Fibroblast of the aortic adventitia (primary cell): ENCODE measurements around the gene ATP8B1. TPM values are rescaled to one million over a fixed set of nuclear protein-coding genes. Genes with fewer than 3 reads are reported as not detected.
"Not testable (repeated sequence)": the region's sequence is repeated elsewhere in the genome, so short reads cannot be mapped to it uniquely, and the experiment has no call there.

Experiments
- DNase-seq: peaks from one replicate; pipeline ENCODE4 v3.0.0-alpha.2; 2010; ENCODE audit warnings: low read depth
- H3K4me3 ChIP-seq: 2 replicates; pipeline ENCODE4 v1.5.1; 2011; ENCODE audit warnings: low read depth, mild to moderate bottlenecking, control low read depth, low read length, moderate library complexity
- total RNA-seq: library from RNA; depleted of rRNA; stranded (reverse); fragments of >200 nt; gene quantifications from 2 replicates; pipeline ENCODE4 v1.2.3, GENCODE V29; 2012; ENCODE audit warnings: low replicate concordance
- TF ChIP-seq, protein P1 (sequence below): IDR thresholded peaks from 2 replicates; pipeline ENCODE4 v1.5.1; 2011; ENCODE audit warnings: mild to moderate bottlenecking, low read length, control low read depth, inconsistent platforms; ENCODE audit not compliant: insufficient read depth

Gene ATP8B1
- total RNA-seq, 1 donor: 80.4 TPM

DNA sequence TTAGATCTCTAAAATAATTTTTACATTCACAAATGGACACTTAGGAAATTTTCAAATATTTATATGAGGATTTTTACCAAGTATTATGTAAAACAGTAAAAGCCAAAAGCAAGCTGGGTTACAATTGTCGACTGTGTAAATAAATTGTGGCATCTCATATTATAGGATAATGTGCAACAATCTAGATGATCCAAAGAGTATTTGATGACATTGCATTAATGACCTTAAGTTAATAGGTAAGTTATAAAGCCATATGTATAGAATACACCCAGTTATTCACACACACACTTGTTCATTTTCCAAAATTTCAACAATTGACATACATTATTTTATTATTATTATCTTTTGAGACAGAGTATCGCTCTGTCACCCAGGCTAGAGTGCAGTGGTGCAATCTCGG lies 69.3 kb downstream of the ATP8B1 start:
- DNase-seq: no peak
- no peak overlapping the region for H3K4me3 ChIP-seq
- TF ChIP-seq, protein P1, sequence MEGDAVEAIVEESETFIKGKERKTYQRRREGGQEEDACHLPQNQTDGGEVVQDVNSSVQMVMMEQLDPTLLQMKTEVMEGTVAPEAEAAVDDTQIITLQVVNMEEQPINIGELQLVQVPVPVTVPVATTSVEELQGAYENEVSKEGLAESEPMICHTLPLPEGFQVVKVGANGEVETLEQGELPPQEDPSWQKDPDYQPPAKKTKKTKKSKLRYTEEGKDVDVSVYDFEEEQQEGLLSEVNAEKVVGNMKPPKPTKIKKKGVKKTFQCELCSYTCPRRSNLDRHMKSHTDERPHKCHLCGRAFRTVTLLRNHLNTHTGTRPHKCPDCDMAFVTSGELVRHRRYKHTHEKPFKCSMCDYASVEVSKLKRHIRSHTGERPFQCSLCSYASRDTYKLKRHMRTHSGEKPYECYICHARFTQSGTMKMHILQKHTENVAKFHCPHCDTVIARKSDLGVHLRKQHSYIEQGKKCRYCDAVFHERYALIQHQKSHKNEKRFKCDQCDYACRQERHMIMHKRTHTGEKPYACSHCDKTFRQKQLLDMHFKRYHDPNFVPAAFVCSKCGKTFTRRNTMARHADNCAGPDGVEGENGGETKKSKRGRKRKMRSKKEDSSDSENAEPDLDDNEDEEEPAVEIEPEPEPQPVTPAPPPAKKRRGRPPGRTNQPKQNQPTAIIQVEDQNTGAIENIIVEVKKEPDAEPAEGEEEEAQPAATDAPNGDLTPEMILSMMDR: no peak

DNA sequence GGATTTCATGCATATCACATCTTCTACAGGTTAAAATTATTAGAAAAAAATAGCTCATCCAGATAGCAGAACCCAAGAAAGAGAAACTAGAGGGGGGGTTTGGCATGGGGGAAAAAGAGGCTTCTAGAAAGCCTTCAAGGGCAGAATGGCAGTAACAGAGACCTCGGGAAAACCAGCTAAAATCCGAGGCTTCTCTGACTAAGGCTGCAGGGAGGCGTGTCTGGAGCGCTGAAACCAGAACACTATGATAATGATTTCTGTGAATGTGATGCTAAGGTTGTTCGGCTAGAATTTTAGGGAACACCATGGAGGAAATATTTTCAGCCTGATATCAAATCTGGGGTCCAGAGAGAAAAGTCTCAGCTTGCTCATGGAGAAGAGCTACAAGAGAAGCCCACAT lies 73.0 kb downstream of the ATP8B1 start:
- H3K4me3 ChIP-seq: no peak overlapping the region
- TF ChIP-seq, protein P1: no peak
- DNase-seq: no peak

GRCh38 chr18:57728941-57729511 lies 74.1 kb downstream of the ATP8B1 start:
- peak; percentile 32 for DNase-seq
- TF ChIP-seq, protein P1: no peak

DNA sequence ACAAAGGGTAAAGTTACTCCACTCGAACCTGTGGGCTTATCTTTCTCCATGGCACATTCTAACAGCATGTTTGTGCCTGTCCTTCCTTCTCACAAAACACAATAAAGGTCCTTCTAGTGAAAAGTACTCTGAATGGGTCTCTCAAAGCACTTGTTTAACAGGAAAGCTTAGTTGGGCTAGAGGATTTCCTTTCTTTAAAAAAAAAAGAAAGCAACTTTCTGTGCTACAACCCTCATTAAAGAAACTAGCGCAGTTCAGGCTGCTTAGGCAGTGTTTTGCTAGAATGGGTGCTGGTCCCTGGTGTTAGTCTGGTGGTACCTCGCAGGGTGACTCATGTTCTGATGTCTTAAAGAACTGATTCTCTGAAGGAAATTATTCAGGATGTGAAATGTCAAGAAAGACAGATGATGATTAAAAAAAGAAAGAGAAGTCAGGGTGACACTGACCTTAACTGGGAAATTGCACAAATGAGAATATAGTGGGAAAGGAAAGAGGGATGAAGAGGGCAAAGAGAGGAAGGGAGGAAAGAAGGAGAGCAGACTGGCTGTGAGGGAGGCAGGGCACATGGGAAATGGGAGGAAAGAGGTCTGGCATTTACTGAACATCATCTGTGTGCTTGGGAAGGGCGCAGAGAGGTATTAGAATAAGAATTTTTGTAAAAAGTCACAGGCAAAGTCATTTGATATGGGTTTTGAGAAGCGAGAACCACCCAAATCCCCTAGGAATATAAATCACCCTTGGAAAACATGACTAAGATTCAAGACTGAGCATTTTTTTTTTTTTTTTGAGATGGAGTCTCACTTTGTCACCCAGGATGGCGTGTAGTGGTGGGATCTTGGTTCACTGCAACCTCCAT lies 74.9 kb downstream of the ATP8B1 start:
- peak; percentile 41 for DNase-seq
- TF ChIP-seq, protein P1: no peak
- no peak overlapping the region for H3K4me3 ChIP-seq

More at GRCh38 chr18:57728941-57729511, 74.1 kb downstream of the ATP8B1 start:
- no peak overlapping the region for H3K4me3 ChIP-seq

- H3K4me3 ChIP-seq, DNase-seq: not testable (repeated sequence)
These were observed 83.7 kb downstream of the ATP8B1 start for GRCh38 chr18:57719211-57719935.

- no peak overlapping the region for H3K4me3 ChIP-seq
- DNase-seq: no peak
- TF ChIP-seq, protein P1: no peak
These were observed 86.6 kb downstream of the ATP8B1 start for GRCh38 chr18:57716549-57716948.

- no peak overlapping the region for H3K4me3 ChIP-seq
- no peak for DNase-seq
- TF ChIP-seq, protein P1: no peak
These were observed 87.4 kb downstream of the ATP8B1 start for GRCh38 chr18:57715671-57716070.
